Psoas muscle (tissue), 8 donors: Measurements from ENCODE around the gene RPL19. TPM values are rescaled to one million over a fixed set of nuclear protein-coding genes. Genes with fewer than 3 reads are reported as not detected.

Experiments
- ATAC-seq, 4 donors: fragments of 200-7000 bp; cut with Tn5 transposase; one replicate each; pipeline ENCODE4 v1.9.1; 2020; ENCODE audit warnings: moderate library complexity in 3 of 4, mild to moderate bottlenecking in 2 of 4
- DNase-seq, 2 donors: peaks; one replicate each; pipeline ENCODE4 v3.0.0-alpha.2; 2020
- H3K27ac ChIP-seq: fragments of 200-600 bp; one replicate; pipeline ENCODE4 v1.8.0; 2022
- H3K27me3 ChIP-seq, 3 donors: fragments of 200-600 bp in 1 of 3; one replicate each; pipeline versions ENCODE4 v1.6.1 to v1.8.0; 2013 to 2022; ENCODE audit warnings: low read length in 2 of 3, mild to moderate bottlenecking in 2 of 3, moderate library complexity in 1 of 3; ENCODE audit not compliant: insufficient read depth in 3 of 3
- H3K36me3 ChIP-seq, 2 donors: fragments of 200-600 bp in 1 of 2; one replicate each; pipeline versions ENCODE4 v1.6.1 to v1.8.0; 2013 to 2022; ENCODE audit warnings: low read depth in 1 of 2, mild to moderate bottlenecking in 1 of 2, moderate library complexity in 1 of 2; ENCODE audit not compliant: insufficient read depth in 1 of 2
- H3K4me1 ChIP-seq: fragments of 200-600 bp; one replicate; pipeline ENCODE4 v1.8.0; 2022
- H3K4me3 ChIP-seq: fragments of 200-600 bp; one replicate; pipeline ENCODE4 v1.8.0; 2022; ENCODE audit warnings: mild to moderate bottlenecking
- H3K9me3 ChIP-seq: fragments of 200-600 bp; one replicate; pipeline ENCODE4 v1.8.0; 2022
- CTCF ChIP-seq: fragments of 200-600 bp; IDR thresholded peaks from one replicate; pipeline ENCODE4 v1.8.0; 2022; ENCODE audit warnings: antibody characterized with exemption
- WGBS, 3 donors: extraction: QIAGEN DNeasy Blood & Tissue Kit; methylation state at CpG; one replicate each; pipeline versions ENCODE4 v1.1.6 to v1.1.7; 2013; 5-methylcytosine and 5-hydroxymethylcytosine counted together
- intact Hi-C, 2 donors: fragments of 100-400 bp; cut with DNase I; formaldehyde crosslinking; loops; one replicate each; pipeline versions ENCODE4 v1.11.0 to v1.14.2; 2022
- polyA plus RNA-seq, 3 donors: library from polyadenylated mRNA; stranded (reverse); fragments of 200-250 nt; gene quantifications; one replicate each; pipeline ENCODE4 v1.2.3, GENCODE V29; 2013
- total RNA-seq, 4 donors: library from RNA; stranded (reverse); fragmentation: NEBNext Ultra II Directional in 2 of 4; extraction: Animal tissue kit (Norgen Biotek cat#: 25700) in 2 of 4; gene quantifications; one replicate each; pipeline versions ENCODE4 v1.2.1 to v1.2.4, GENCODE V29; 2021 to 2023
- donor health status: healthy with polysubstance abuse.
- donor health status: DM: no; HTN: no; CAD: no; lungs with moderate emphysema.
- donor health status: Bipolar disorder and iron deficiency.
- donor health status: healthy.
- donor health status: DM: yes; HTN: yes; CAD: no.
- donor health status: DM: no; HTN: no; CAD: no.
- donor health status: DM: no; HTN: no; CAD: no.
- donor health status: DM: yes; HTN: yes; CAD: no.

Gene RPL19
- total and polyA plus RNA-seq, 7 donors: 1,146 to 3,039 (median 1,520) TPM

DNA sequence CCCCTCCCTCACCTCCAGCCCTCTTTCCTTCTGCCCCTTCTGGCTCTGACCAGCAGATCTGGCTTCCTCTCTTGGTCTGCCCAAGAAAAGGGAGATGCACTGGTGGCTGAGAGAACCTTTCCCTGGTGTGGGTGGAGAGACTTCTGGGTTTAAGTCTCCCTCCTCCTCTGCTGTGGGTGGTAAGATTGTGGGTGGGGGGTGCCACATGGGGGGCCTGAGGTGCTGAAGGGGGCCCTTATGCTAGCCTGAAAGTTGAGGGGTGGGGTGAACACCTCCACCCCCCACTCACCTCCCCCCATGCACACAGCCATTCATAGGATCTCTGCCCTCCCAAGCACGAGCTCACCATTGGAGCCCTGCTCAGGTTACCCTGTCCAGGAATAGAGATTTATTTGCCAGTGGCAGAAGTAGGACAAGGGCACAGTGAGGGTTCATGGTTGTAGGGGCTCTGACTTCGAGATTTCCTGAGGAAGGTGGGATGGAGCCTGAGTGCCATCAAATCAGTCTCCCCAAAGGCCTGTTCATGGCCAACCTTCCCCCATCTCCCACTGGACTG lies 27.4 kb downstream of the RPL19 start:
- ATAC-seq: peak; percentile 34 to 65 (median 62)
- intact Hi-C loops: no loop called here
- TF ChIP-seq CTCF: no peak

DNA sequence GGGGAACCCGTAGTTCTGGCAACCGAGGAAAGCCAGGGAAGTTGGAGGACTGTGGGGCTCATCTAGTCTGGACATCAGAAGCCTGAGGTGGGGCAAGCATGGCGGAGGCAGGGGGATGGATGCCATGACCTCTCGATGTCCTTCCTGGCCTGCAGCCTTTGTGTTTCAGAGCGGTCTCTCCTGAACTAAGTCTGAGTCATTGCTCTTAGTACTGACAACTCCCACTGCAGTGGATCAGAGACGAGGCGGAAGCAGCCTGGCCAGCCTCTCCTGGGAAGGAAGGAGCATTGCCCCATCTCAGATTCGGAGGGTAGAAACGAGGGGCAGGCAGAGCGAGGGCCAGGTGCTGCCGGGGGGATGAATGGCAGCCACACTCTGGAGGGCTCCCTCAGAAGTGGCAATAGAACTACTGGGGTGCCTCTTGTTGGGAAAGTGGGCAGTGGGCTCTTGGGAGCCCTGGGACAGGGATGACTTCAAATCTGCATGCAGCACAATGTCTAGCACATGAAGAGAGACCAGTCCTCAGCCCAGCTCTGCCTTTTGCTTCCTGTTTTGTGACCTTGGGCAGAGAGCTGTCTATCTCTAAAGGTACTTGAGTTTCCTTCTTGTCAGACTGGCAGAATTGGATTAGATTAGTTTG lies 29.3 kb downstream of the RPL19 start:
- no peak for TF ChIP-seq CTCF
- no peaks in the 10 kb centered on the region for H3K36me3 ChIP-seq
- peaks cover 27% of the 10 kb centered on the region for H3K4me1 ChIP-seq
- intact Hi-C loops: no loop called here
- 65 to 70% (median 68%) methylated on average over 11 of the region's 11 CpGs for WGBS, 3 donors
- H3K9me3 ChIP-seq: no peaks in the 10 kb centered on the region
- ATAC-seq: no peak
- no peak overlapping the region for H3K4me3 ChIP-seq
- H3K27me3 ChIP-seq: peaks cover 0 to 31% (median 7%) of the 10 kb centered on the region in 3 donors
- H3K27ac ChIP-seq: no peak overlapping the region
- DNase-seq: no peak

More for the DNA sequence above, 27.4 kb downstream of the RPL19 start:
- H3K4me3 ChIP-seq: no peak overlapping the region
- peaks cover 27% of the 10 kb centered on the region for H3K4me1 ChIP-seq
- no peaks in the 10 kb centered on the region for H3K9me3 ChIP-seq
- WGBS, 3 donors: 14 to 26% (median 15%) methylated on average over 2 of the region's 2 CpGs
- no peak for DNase-seq
- no peaks in the 10 kb centered on the region for H3K36me3 ChIP-seq
- H3K27me3 ChIP-seq: peaks cover 0 to 31% (median 7%) of the 10 kb centered on the region in 3 donors
- no peak overlapping the region for H3K27ac ChIP-seq

GRCh38 chr17:39230361-39230760 lies 30.3 kb downstream of the RPL19 start:
- intact Hi-C loops: loop anchor here in 1 of 2 donors (10.0 kb wide), 1 partner anchor 66 kb away; the partner anchor contains the start of gene ARL5C
- peaks cover 0 to 21% (median 4%) of the 10 kb centered on the region in 3 donors for H3K27me3 ChIP-seq

GRCh38 chr17:39231091-39231561 lies 31.0 kb downstream of the RPL19 start:
- peaks cover 19% of the 10 kb centered on the region for H3K4me1 ChIP-seq
- WGBS, 3 donors: 36 to 50% (median 39%) methylated on average over 10 of the region's 10 CpGs
- no peak for TF ChIP-seq CTCF
- no peaks in the 10 kb centered on the region for H3K9me3 ChIP-seq
- H3K4me3 ChIP-seq: no peak overlapping the region
- DNase-seq: no peak
- intact Hi-C loops: loop anchor here in 1 of 2 donors (10.0 kb wide), 1 partner anchor 66 kb away; the partner anchor contains the start of gene ARL5C
- peaks cover 0 to 13% (median 0%) of the 10 kb centered on the region in 3 donors for H3K27me3 ChIP-seq
- H3K36me3 ChIP-seq: no peaks in the 10 kb centered on the region
- ATAC-seq: no peak
- no peak overlapping the region for H3K27ac ChIP-seq

More at GRCh38 chr17:39230361-39230760, 30.3 kb downstream of the RPL19 start:
- no peak for DNase-seq
- Histone ChIP-seq H3K27ac (no peak overlapping the region), H3K9me3 (no peaks in the 10 kb centered on the region), H3K36me3 (no peaks in the 10 kb centered on the region), H3K4me1 (peaks cover 23% of the 10 kb centered on the region), H3K4me3 (no peak overlapping the region)
- TF ChIP-seq CTCF: no peak
- WGBS, 3 donors: 35 to 79% (median 66%) methylated on average over 1 of the region's 1 CpG
- ATAC-seq: no peak
